ENCODE results near the gene FIG4. TPM values are rescaled to one million over a fixed set of nuclear protein-coding genes. Genes with fewer than 3 reads are reported as not detected.

FIG4 gene
- total and polyA plus RNA-seq, 3 donors from 2014 or later, result 16.8 to 25.7 (median 19.7) TPM

- no peak overlapping the region for H3K27ac ChIP-seq
- H3K4me1 ChIP-seq, result peaks cover 47% of the 10 kb centered on the region
- intact Hi-C loops (cut with DNase I; ENCODE audit: low total_unique reads), result no loop called here
- H3K36me3 ChIP-seq (ENCODE audit: low read depth, missing control alignments), result no peaks in the 10 kb centered on the region
- H3K9me3 ChIP-seq, result no peaks in the 10 kb centered on the region
- TF ChIP-seq POLR2A (IDR thresholded peaks at IDR 0.05) (no peak), CTCF (IDR thresholded peaks at IDR 0.05) (no peak)
- H3K4me3 ChIP-seq, result no peak overlapping the region
- H3K27me3 ChIP-seq, result no peaks in the 10 kb centered on the region
- WGBS, 2 donors, result 76 to 91% methylated on average over 4 of the region's 4 CpGs
- DNase-seq, result no peak
Measured at GRCh38 chr6:109874086-109874485, 183.0 kb downstream of the FIG4 start.

GRCh38 chr6:109874621-109875020 is 183.5 kb downstream of the FIG4 start:
- no peak overlapping the region for H3K4me3 ChIP-seq
- intact Hi-C loops (cut with DNase I; ENCODE audit: low total_unique reads), result no loop called here

More at GRCh38 chr6:109874621-109875020, 183.5 kb downstream of the FIG4 start:
- peaks cover 44% of the 10 kb centered on the region for H3K4me1 ChIP-seq
- TF ChIP-seq CTCF (IDR thresholded peaks at IDR 0.05) (no peak), POLR2A (IDR thresholded peaks at IDR 0.05) (no peak)
- H3K27me3 ChIP-seq, result no peaks in the 10 kb centered on the region
- H3K36me3 ChIP-seq (ENCODE audit: low read depth, missing control alignments), result no peaks in the 10 kb centered on the region
- no peak for DNase-seq
- no peaks in the 10 kb centered on the region for H3K9me3 ChIP-seq
- H3K27ac ChIP-seq, result no peak overlapping the region
- 82 to 91% methylated on average over 4 of the region's 4 CpGs for WGBS, 2 donors

Other genes starting within 250 kb of the FIG4 start
- gene MICAL1, start 235.5 kb upstream of the FIG4 start, total RNA-seq, result 10 to 100 TPM; 50.3 to 61.9 TPM
- 34.6 TPM for gene MICAL1, start 235.5 kb upstream of the FIG4 start, polyA plus RNA-seq (ENCODE audit: insufficient read depth, low read depth, low replicate concordance)
- gene ZBTB24, start 208.1 kb upstream of the FIG4 start, total RNA-seq, result 10 to 100 TPM; 12.4 to 13.3 TPM
- gene ZBTB24, start 208.1 kb upstream of the FIG4 start, polyA plus RNA-seq (ENCODE audit: insufficient read depth, low read depth, low replicate concordance), result 8.1 TPM
- 10 to 100 TPM; 33.6 to 49.4 TPM for gene AK9, start 94 bp upstream of the FIG4 start, total RNA-seq
- gene AK9, start 94 bp upstream of the FIG4 start, polyA plus RNA-seq (ENCODE audit: insufficient read depth, low read depth, low replicate concordance), result 15.2 TPM